HepG2 (cell line): ENCODE measurements around the gene RHO. TPM values are rescaled to one million over a fixed set of nuclear protein-coding genes. Genes with fewer than 3 reads are reported as not detected.

Experiments used
- ATAC-seq: fragments of 200-7000 bp; cut with Tn5 transposase; 3 replicates; pipeline ENCODE4 v1.9.1; 2020; ENCODE audit warnings: mild to moderate bottlenecking, moderate library complexity
- BruUV-seq: library from RNA; stranded (reverse); fragments of 400-500 nt; replicated peaks from 2 replicates; lab custom pipeline; 2021; lab: Mats Ljungman, UMichigan
- CTCF ChIA-PET: fragments of 300-600 bp; formaldehyde crosslinking; extraction: SDS; loops from one replicate; lab custom pipeline; 2021; ENCODE audit warnings: low total read pairs, inconsistent platforms, low intra/inter-chr PET ratio; lab: Yijun Ruan, JAX
- POLR2A ChIA-PET: fragments of 350-600 bp; sonication (Branson Sonifier 250); formaldehyde crosslinking; loops from one replicate; lab custom pipeline; 2020; ENCODE audit warnings: antibody characterized with exemption, inconsistent platforms; lab: Yijun Ruan, JAX
- DNase-seq: peaks from one replicate; pipeline ENCODE4 v3.0.0-alpha.2; 2015; ENCODE audit warnings: low spot score
- FAIRE-seq: peaks from 3 replicates; lab custom pipeline; 2011; peaks lifted over from hg19 to GRCh38; lab: Jason Lieb, UNC
- H2AFZ ChIP-seq: one replicate; pipeline ENCODE4 v1.6.1; 2011; ENCODE audit warnings: low read length, inconsistent platforms
- H3K27ac ChIP-seq: fragments of 300-600 bp; 3 replicates; pipeline ENCODE4 v1.8.0; 2011; ENCODE audit warnings: mixed run types, mild to moderate bottlenecking, mixed read lengths, low read length, inconsistent platforms; ENCODE audit not compliant: insufficient read depth; ENCODE audit errors: extremely low read length
- H3K27me3 ChIP-seq, 2 experiments: fragments of 200-600 bp in 1 of 2; 2 replicates in 1 of 2; 3 replicates in 1 of 2; pipeline versions ENCODE4 v1.6.0 to v1.8.0; 2011; ENCODE audit warnings: low read length in 2 of 2, mild to moderate bottlenecking in 2 of 2, moderate library complexity in 2 of 2, inconsistent platforms in 1 of 2; ENCODE audit not compliant: insufficient read depth in 2 of 2, control insufficient read depth in 1 of 2
- H3K36me3 ChIP-seq, 2 experiments: fragments of 200-600 bp in 1 of 2; replicated peaks in 1 of 2; 2 replicates in 1 of 2; 3 replicates in 1 of 2; pipeline versions ENCODE4 v1.5.1 to v1.8.0; 2011; ENCODE audit warnings: low read length in 2 of 2, inconsistent platforms in 1 of 2; ENCODE audit not compliant: insufficient read depth in 2 of 2, control insufficient read depth in 1 of 2
- H3K4me1 ChIP-seq: 2 replicates; pipeline ENCODE4 v1.5.1; 2012; ENCODE audit warnings: low read length, inconsistent platforms; ENCODE audit not compliant: insufficient read depth
- H3K4me2 ChIP-seq: 2 replicates; pipeline ENCODE4 v1.6.0; 2011; ENCODE audit warnings: low read depth, low read length, inconsistent platforms
- H3K4me3 ChIP-seq, 3 experiments: fragments of 200-600 bp in 1 of 3; sonication (generic), shearing (Covaris generic) in 1 of 3; replicated peaks in 1 of 3; 2 replicates each; pipeline ENCODE4 v1.5.1; 2011 to 2016; ENCODE audit warnings: low read length in 3 of 3, inconsistent platforms in 2 of 3, low read depth in 2 of 3, mild to moderate bottlenecking in 2 of 3, control low read depth in 1 of 3, mixed read lengths in 1 of 3; ENCODE audit not compliant: insufficient read depth in 1 of 3
- H3K79me2 ChIP-seq: one replicate; pipeline ENCODE4 v1.6.1; 2011; ENCODE audit warnings: low read length, inconsistent platforms; ENCODE audit not compliant: insufficient read depth
- H3K9ac ChIP-seq: 2 replicates; pipeline ENCODE4 v1.6.0; 2011; ENCODE audit warnings: mild to moderate bottlenecking, low read depth, low read length, inconsistent platforms; ENCODE audit not compliant: insufficient read depth
- H3K9me3 ChIP-seq: 2 replicates; pipeline ENCODE4 v1.5.1; 2012; ENCODE audit warnings: mild to moderate bottlenecking, low read length
- H4K20me1 ChIP-seq: 2 replicates; pipeline ENCODE4 v1.6.0; 2011; ENCODE audit warnings: inconsistent platforms, mild to moderate bottlenecking, low read length, moderate library complexity; ENCODE audit not compliant: insufficient read depth
- BORCS8-MEF2B ChIP-seq: sonication (generic); formaldehyde crosslinking; IDR thresholded peaks from 2 replicates; pipeline ENCODE4 v1.8.0; 2022; ENCODE audit warnings: mild to moderate bottlenecking, missing genetic modification reagents
- KDM4B ChIP-seq: sonication (generic); formaldehyde crosslinking; IDR thresholded peaks from 2 replicates; pipeline ENCODE4 v1.4.0; 2020; ENCODE audit warnings: missing genetic modification reagents
- SKI ChIP-seq: fragments of 450-650 bp; IDR thresholded peaks from one replicate; pipeline ENCODE4 v1.6.1; 2018; ENCODE audit warnings: mild to moderate bottlenecking; ENCODE audit not compliant: partially characterized antibody
- SMAD3 ChIP-seq: sonication (generic); formaldehyde crosslinking; IDR thresholded peaks from 2 replicates; pipeline ENCODE4 v1.4.0; 2020; ENCODE audit warnings: missing genetic modification reagents
- ZBTB40 ChIP-seq, 2 experiments: fragments of 450-650 bp in 1 of 2; sonication (generic) in 1 of 2; formaldehyde crosslinking in 1 of 2; IDR thresholded peaks; 2 replicates each; pipeline versions ENCODE4 v1.6.1 to v1.8.0; 2016 to 2022; ENCODE audit warnings: antibody characterized with exemption in 1 of 2, mild to moderate bottlenecking in 1 of 2, missing genetic modification reagents in 1 of 2
- ZHX2 ChIP-seq, 2 experiments: sonication (generic) in 1 of 2; formaldehyde crosslinking in 1 of 2; IDR thresholded peaks; 2 replicates each; pipeline versions ENCODE4 v1.6.1 to v1.9.0; 2014 to 2022; ENCODE audit warnings: antibody characterized with exemption in 1 of 2, borderline replicate concordance in 1 of 2, inconsistent platforms in 1 of 2, low read depth in 1 of 2, missing genetic modification reagents in 1 of 2
- ZNF124 ChIP-seq: sonication (generic); formaldehyde crosslinking; IDR thresholded peaks from 2 replicates; pipeline ENCODE4 v1.4.0; 2020; ENCODE audit warnings: missing genetic modification reagents
- ZNF678 ChIP-seq: sonication (generic); formaldehyde crosslinking; IDR thresholded peaks from 2 replicates; pipeline ENCODE4 v1.4.0; 2020; ENCODE audit warnings: mild to moderate bottlenecking, missing genetic modification reagents
- WGBS: methylation state at CpG from one replicate; pipeline ENCODE4 v1.1.6; 2017; ENCODE audit warnings: low lambda C conversion rate; 5-methylcytosine and 5-hydroxymethylcytosine counted together
- in situ Hi-C: cut with HindIII; loops from 2 replicates; pipeline ENCODE4 v1.10.0; 2017; ENCODE audit warnings: low pct_unique_long_range_greater_than_20kb; ENCODE audit not compliant: extremely low pct_ligation_motif_present
- intact Hi-C: fragments of 100-400 bp; cut with micrococcal nuclease; formaldehyde crosslinking; loops from one replicate; pipeline ENCODE4 v1.10.0; 2022; ENCODE audit not compliant: unreplicated experiment
- polyA plus RNA-seq, 8 experiments: library from polyadenylated mRNA; depleted of rRNA in 3 of 8; stranded (reverse) in 7 of 8; unstranded in 1 of 8; fragments of >200 nt; fragmentation: Illumina TruSeq in 4 of 8; extraction: Trizol in 4 of 8; gene quantifications; 2 replicates each; pipeline versions ENCODE4 v1.2.1 to v1.2.3, GENCODE V29; 2011 to 2016; ENCODE audit warnings: low read depth in 4 of 8, missing spikeins in 1 of 8, mixed read lengths in 1 of 8; ENCODE audit not compliant: insufficient read depth in 1 of 8
- total RNA-seq, 5 experiments: library from RNA; depleted of rRNA; stranded (reverse); fragments of >200 nt; fragmentation: Illumina TruSeq; extraction: Trizol; gene quantifications; 2 replicates each; pipeline ENCODE4 v1.2.3, GENCODE V29; 2016; ENCODE audit warnings: low read depth in 1 of 5

Gene RHO
- total and polyA plus RNA-seq, 2 of the 13 experiments (the other 11 are each of a cell fraction or from before 2014, with no cell fraction given) = not detected

- H3K9ac ChIP-seq = no peak overlapping the region
- no peaks in the 10 kb centered on the region for H3K9me3 ChIP-seq
- H3K36me3 ChIP-seq = no peaks in the 10 kb centered on the region
- ChIA-PET POLR2A (no interaction called here), CTCF (no interaction called here)
- ATAC-seq = no peak
- intact Hi-C loops (no loop called here), in situ Hi-C loops (no loop called here)
- H3K4me3 ChIP-seq = no peak overlapping the region
- no peak overlapping the region for H3K27ac ChIP-seq
- no peak overlapping the region for H2AFZ ChIP-seq
- no peak for FAIRE-seq
- H4K20me1 ChIP-seq = no peaks in the 10 kb centered on the region
- H3K4me1 ChIP-seq = peaks cover 60% of the 10 kb centered on the region
- no peaks in the 10 kb centered on the region; a peak in 1 of 5 replicates for H3K27me3 ChIP-seq
- DNase-seq = no peak
- WGBS = 85% methylated on average over 17 of the region's 20 CpGs
- no TSS peak for BruUV-seq
- no peak overlapping the region for H3K4me2 ChIP-seq
- no peaks in the 10 kb centered on the region for H3K79me2 ChIP-seq
- TF ChIP-seq BORCS8-MEF2B (no peak), SKI (no peak), ZNF124 (CRISPR knock-in tag) (no peak), ZBTB40 (IDR thresholded peaks at IDR 0.05) (no peak), ZBTB40 (CRISPR knock-in tag; IDR thresholded peaks at IDR 0.05) (no peak), ZNF678 (CRISPR knock-in tag) (no peak), ZHX2 (IDR thresholded peaks at IDR 0.05; ENCODE audit: low read depth) (no peak), ZHX2 (CRISPR knock-in tag; IDR thresholded peaks at IDR 0.05; ENCODE audit: borderline replicate concordance) (no peak), SMAD3 (CRISPR knock-in tag) (no peak), KDM4B (no peak)
Measured at GRCh38 chr3:129532261-129532660, 3.8 kb downstream of the RHO start.
